Right lobe of liver (tissue), 6 donors: ENCODE measurements around the gene DIP2C. TPM values are rescaled to one million over a fixed set of nuclear protein-coding genes. Genes with fewer than 3 reads are reported as not detected.
"Not testable (repeated sequence)": the region's sequence is repeated elsewhere in the genome, so short reads cannot be mapped to it uniquely, and the experiment has no call there.

ENCODE experiments used
- ATAC-seq, 4 donors: fragments of 200-7000 bp; cut with Tn5 transposase; one replicate each; pipeline ENCODE4 v1.9.1; 2020; ENCODE audit warnings: mild to moderate bottlenecking in 4 of 4, moderate library complexity in 4 of 4
- DNase-seq, 3 donors: peaks; one replicate each; pipeline ENCODE4 v3.0.0-alpha.2; 2020
- H3K27ac ChIP-seq, 3 donors: fragments of 200-600 bp; one replicate each; pipeline ENCODE4 v1.8.0; 2022
- H3K27me3 ChIP-seq, 2 donors: fragments of 200-600 bp; one replicate each; pipeline ENCODE4 v1.8.0; 2022
- H3K36me3 ChIP-seq, 4 donors: fragments of 200-600 bp; sonication (generic) in 1 of 4; one replicate each; pipeline versions ENCODE4 v1.5.1 to v1.8.0; 2017 to 2022; ENCODE audit warnings: control low read depth in 1 of 4
- H3K4me1 ChIP-seq, 4 donors: fragments of 200-600 bp; sonication (generic) in 1 of 4; one replicate each; pipeline versions ENCODE4 v1.5.1 to v1.8.0; 2017 to 2022; ENCODE audit warnings: control low read depth in 1 of 4
- H3K4me3 ChIP-seq, 3 donors: fragments of 200-600 bp; one replicate each; pipeline ENCODE4 v1.8.0; 2022
- H3K9me3 ChIP-seq, 4 donors: fragments of 200-600 bp; sonication (generic) in 1 of 4; one replicate each; pipeline versions ENCODE4 v1.5.1 to v1.8.0; 2017 to 2022; ENCODE audit warnings: control low read depth in 1 of 4
- POLR2A ChIP-seq: fragments of 450-650 bp; IDR thresholded peaks from one replicate; pipeline ENCODE4 v1.6.1; 2017; ENCODE audit warnings: antibody characterized with exemption, mild to moderate bottlenecking
- WGBS: methylation state at CpG from one replicate; pipeline ENCODE4 v1.1.6; 2018; ENCODE audit warnings: low coverage, low lambda C conversion rate; ENCODE audit not compliant: insufficient coverage; ENCODE audit errors: missing lambda C conversion rate; 5-methylcytosine and 5-hydroxymethylcytosine counted together
- intact Hi-C, 2 donors: fragments of 100-400 bp; cut with DNase I; formaldehyde crosslinking; loops; one replicate each; pipeline versions ENCODE4 v1.11.2 to v1.14.1; 2022
- total RNA-seq, 6 experiments: library from RNA; depleted of rRNA in 2 of 6; stranded (reverse); fragments of >200 nt in 2 of 6; fragmentation: NEBNext Ultra II Directional in 3 of 6; extraction: Animal tissue kit (Norgen Biotek cat#: 25700) in 3 of 6; gene quantifications; one replicate each; pipeline versions ENCODE4 v1.1.0 to v1.2.4, GENCODE V29; 2016 to 2023
- TF ChIP-seq, protein P1 (sequence below), 4 donors: fragments of 200-600 bp in 3 of 4; fragments of 450-650 bp in 1 of 4; IDR thresholded peaks; one replicate each; pipeline versions ENCODE4 v1.5.1 to v1.8.0; 2016 to 2022; ENCODE audit warnings: antibody characterized with exemption in 4 of 4, mild to moderate bottlenecking in 2 of 4
- donor health status: DM: no; HTN: yes; CAD: no.
- donor health status: DM: no; HTN: no; CAD: no.
- donor health status: DM: no; HTN: no; CAD: no.
- donor health status: DM: no; HTN: yes; CAD: no.
- donor health status: DM: no; HTN: yes; CAD: no.

The DIP2C gene
- total RNA-seq, 6 experiments from 2014 or later: 8.0 to 13.5 (median 11.7) TPM

DNA sequence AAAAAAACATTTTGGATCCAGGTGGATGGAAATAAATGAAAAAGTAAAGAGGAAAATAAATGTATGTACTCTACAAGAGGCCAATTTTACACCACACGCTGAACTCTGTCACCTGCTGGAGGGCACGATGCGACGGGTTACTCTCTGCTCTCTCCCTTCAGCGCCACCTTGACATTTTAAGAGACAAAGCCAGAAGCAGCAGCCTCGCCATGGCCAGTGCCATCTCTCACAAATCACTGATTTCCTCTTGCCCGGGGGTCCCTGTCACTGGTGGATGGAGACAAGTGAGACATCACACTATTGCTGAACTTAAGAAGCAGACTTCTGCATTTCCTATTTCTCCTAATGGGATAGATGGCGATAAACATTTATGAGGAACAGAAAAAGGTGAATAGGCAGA, 364.2 kb downstream of the DIP2C start:
- intact Hi-C loops: no loop called here
- H3K4me1 ChIP-seq: peaks cover 0 to 14% (median 1%) of the 10 kb centered on the region in 4 donors
- DNase-seq: no peak
- H3K27ac ChIP-seq: no peak overlapping the region
- WGBS: 97% methylated on average over 7 of the region's 8 CpGs
- H3K4me3 ChIP-seq: no peak overlapping the region
- H3K36me3 ChIP-seq: peaks cover 0 to 6% (median 0%) of the 10 kb centered on the region in 4 donors
- H3K27me3 ChIP-seq: no peaks in the 10 kb centered on the region
- no peaks in the 10 kb centered on the region for H3K9me3 ChIP-seq
- TF ChIP-seq POLR2A: no peak
- TF ChIP-seq, protein P1, sequence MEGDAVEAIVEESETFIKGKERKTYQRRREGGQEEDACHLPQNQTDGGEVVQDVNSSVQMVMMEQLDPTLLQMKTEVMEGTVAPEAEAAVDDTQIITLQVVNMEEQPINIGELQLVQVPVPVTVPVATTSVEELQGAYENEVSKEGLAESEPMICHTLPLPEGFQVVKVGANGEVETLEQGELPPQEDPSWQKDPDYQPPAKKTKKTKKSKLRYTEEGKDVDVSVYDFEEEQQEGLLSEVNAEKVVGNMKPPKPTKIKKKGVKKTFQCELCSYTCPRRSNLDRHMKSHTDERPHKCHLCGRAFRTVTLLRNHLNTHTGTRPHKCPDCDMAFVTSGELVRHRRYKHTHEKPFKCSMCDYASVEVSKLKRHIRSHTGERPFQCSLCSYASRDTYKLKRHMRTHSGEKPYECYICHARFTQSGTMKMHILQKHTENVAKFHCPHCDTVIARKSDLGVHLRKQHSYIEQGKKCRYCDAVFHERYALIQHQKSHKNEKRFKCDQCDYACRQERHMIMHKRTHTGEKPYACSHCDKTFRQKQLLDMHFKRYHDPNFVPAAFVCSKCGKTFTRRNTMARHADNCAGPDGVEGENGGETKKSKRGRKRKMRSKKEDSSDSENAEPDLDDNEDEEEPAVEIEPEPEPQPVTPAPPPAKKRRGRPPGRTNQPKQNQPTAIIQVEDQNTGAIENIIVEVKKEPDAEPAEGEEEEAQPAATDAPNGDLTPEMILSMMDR (IDR thresholded peaks at IDR 0.05): no peak
- no peak for ATAC-seq

DNA sequence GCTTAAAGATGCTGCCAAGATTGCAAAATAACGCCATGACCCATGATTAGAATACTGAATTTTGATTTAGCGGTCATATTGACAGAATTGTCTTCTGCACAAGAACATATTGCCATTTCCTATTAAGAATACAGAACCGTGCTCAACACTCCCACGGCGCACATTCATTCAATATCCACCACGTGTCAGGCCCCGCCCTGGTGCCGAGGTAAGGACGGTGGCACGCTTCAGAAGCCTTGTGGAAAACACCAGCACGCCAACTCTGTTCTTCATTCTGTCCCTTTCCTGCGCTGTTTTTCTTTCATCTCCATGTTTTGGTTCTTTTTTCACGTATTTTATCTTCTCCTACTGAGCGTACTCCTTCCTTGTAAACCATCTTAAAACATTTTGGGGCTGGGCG, 364.9 kb downstream of the DIP2C start:
- no peak for DNase-seq
- H3K27ac ChIP-seq: no peak overlapping the region
- 89% methylated on average over 13 of the region's 15 CpGs for WGBS

DNA sequence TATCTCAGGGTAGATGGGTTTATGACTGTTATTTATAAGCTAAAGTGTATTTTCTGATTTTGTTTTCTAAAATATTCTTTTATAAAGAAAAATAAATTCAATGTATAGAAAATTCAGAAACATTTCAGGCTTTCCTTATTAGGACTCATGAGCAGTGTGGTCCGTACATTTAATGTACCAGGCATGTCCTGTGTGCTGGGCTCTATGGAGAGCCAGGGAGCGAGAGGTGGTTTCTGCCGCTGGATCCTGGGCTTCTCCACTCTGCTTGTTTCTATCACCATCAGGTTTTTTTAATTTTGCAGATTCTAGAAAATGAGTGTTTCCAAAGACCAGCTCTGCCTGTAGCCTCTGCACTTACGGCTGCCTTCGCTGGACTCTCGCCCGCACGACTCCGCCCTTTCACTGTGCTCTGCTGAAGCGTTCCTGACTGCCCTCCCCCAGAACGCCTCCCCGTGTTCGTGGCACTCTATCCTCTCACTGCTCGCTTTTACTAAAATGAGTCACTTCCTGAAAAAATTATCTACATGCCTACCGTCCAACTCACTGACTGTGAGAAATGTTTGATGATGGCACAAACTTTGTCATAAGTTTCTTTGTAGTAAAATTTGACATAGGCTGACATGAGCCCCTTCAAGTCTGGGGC, 365.7 kb downstream of the DIP2C start:
- H3K27ac ChIP-seq: no peak overlapping the region
- TF ChIP-seq POLR2A: no peak
- TF ChIP-seq, protein P1 (IDR thresholded peaks at IDR 0.05): no peak
- 54% methylated on average over 15 of the region's 15 CpGs for WGBS

More for the DNA sequence above, 364.9 kb downstream of the DIP2C start:
- no peak for TF ChIP-seq POLR2A
- TF ChIP-seq, protein P1 (IDR thresholded peaks at IDR 0.05): no peak
- no peaks in the 10 kb centered on the region for H3K27me3 ChIP-seq
- intact Hi-C loops: no loop called here
- no peak overlapping the region for H3K4me3 ChIP-seq
- ATAC-seq: no peak
- H3K9me3 ChIP-seq: no peaks in the 10 kb centered on the region
- H3K36me3 ChIP-seq: peaks cover 0 to 6% (median 0%) of the 10 kb centered on the region in 4 donors
- peaks cover 0 to 8% (median 1%) of the 10 kb centered on the region in 4 donors for H3K4me1 ChIP-seq

DNA sequence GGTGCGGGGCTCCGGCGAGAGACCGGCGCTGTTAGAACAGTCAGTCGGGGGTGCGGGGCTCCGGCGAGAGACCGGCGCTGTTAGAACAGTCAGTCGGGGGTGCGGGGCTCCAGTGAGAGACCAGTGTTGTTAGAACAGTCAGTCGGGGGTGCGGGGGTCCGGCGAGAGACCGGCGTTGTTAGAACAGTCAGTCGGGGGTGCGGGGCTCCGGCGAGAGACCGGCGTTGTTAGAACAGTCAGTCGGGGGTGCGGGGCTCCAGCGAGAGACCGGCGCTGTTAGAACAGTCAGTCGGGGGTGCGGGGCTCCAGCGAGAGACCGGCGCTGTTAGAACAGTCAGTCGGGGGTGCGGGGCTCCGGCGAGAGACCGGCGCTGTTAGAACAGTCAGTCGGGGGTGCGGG, 366.4 kb downstream of the DIP2C start:
- WGBS: 90% methylated on average over 24 of the region's 43 CpGs
- DNase-seq: not testable (repeated sequence)

More for the DNA sequence above, 365.7 kb downstream of the DIP2C start:
- DNase-seq (no peak), ATAC-seq (peak; percentile 30 to 64 (median 49))
- H3K9me3 ChIP-seq: no peaks in the 10 kb centered on the region
- H3K4me3 ChIP-seq: no peak overlapping the region
- H3K36me3 ChIP-seq: peaks cover 0 to 6% (median 0%) of the 10 kb centered on the region in 4 donors
- H3K4me1 ChIP-seq: peaks cover 0 to 2% (median under 1%) of the 10 kb centered on the region in 4 donors
- intact Hi-C loops: no loop called here
- H3K27me3 ChIP-seq: no peaks in the 10 kb centered on the region

DNA sequence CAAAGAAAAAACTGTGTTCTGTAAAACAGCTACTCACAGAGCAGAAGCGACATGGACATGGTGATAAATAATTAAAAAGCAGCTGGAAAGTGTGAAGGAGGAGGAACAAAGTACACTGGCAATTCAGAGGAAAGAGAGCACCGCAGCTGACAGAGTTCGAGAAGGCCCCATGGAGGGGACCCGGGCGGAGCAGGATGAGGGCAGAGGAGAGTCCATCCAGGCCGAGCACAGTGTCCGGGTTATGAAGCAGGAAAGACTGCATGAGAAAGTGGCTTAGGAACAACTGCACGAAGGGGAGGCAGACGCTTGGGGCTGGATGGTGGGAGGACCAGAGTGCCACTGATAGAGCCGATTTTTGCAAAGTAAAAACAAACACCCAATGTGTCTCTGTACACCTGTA, 368.7 kb downstream of the DIP2C start:
- Histone ChIP-seq H3K9me3 (no peaks in the 10 kb centered on the region), H3K27me3 (no peaks in the 10 kb centered on the region), H3K36me3 (no peaks in the 10 kb centered on the region), H3K4me3 (no peak overlapping the region), H3K4me1 (no peaks in the 10 kb centered on the region), H3K27ac (no peak overlapping the region)
- ATAC-seq: no peak
- intact Hi-C loops: no loop called here
- WGBS: 95% methylated on average over 10 of the region's 10 CpGs
- DNase-seq: no peak
- no peak for TF ChIP-seq POLR2A
- TF ChIP-seq, protein P1 (IDR thresholded peaks at IDR 0.05): no peak

More for the DNA sequence above, 366.4 kb downstream of the DIP2C start:
- ATAC-seq, H3K36me3 ChIP-seq, H3K9me3 ChIP-seq, H3K4me3 ChIP-seq, H3K27me3 ChIP-seq, H3K27ac ChIP-seq, intact Hi-C loops, H3K4me1 ChIP-seq: not testable (repeated sequence)
